ENCODE data around the gene GPD1.
"Not testable (repeated sequence)": the region's sequence is repeated elsewhere in the genome, so short reads cannot be mapped to it uniquely, and the experiment has no call there.

Gene GPD1

GRCh38 chr12:50120521-50120920 is 16.7 kb downstream of the GPD1 start:
- Histone ChIP-seq H3K4me3 (ENCODE audit: low read length) (no peak overlapping the region), H3K4me1 (ENCODE audit: control insufficient read depth, insufficient read depth, low read length) (no peaks in the 10 kb centered on the region), H3K36me3 (ENCODE audit: control insufficient read depth, insufficient read depth, low read length) (peaks cover 17% of the 10 kb centered on the region), H3K27me3 (ENCODE audit: control insufficient read depth, insufficient read depth, low read length) (no peaks in the 10 kb centered on the region), H3K9ac (ENCODE audit: low read length) (no peak overlapping the region), H3K9me3 (ENCODE audit: control insufficient read depth, low read length) (no peaks in the 10 kb centered on the region)

DNA sequence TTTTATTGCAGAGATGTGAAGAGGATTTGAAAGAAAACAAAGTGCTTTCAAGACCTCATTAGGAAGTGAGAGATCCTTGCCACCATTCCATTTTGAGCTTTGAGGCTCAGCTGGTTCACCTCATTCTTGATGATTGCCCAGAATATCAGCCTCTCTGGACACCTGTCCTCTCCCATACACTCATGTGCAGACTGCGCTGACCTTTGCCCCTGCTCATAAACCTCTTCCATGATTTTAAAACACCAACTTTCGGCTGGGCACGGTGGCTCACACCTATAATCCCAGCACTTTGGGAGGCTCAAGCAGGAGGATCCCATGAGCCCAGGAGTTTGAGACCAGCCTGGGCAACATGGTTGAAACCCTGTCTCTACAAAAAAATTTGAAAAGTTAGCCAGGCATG is 17.1 kb downstream of the GPD1 start:
- Histone ChIP-seq H3K27me3 (ENCODE audit: control insufficient read depth, insufficient read depth, low read length) (no peaks in the 10 kb centered on the region), H3K36me3 (ENCODE audit: control insufficient read depth, insufficient read depth, low read length) (peaks cover 17% of the 10 kb centered on the region), H3K4me3 (ENCODE audit: low read length) (no peak overlapping the region), H3K4me1 (ENCODE audit: control insufficient read depth, insufficient read depth, low read length) (no peaks in the 10 kb centered on the region), H3K9me3 (ENCODE audit: control insufficient read depth, low read length) (no peaks in the 10 kb centered on the region), H3K9ac (ENCODE audit: low read length) (no peak overlapping the region)

DNA sequence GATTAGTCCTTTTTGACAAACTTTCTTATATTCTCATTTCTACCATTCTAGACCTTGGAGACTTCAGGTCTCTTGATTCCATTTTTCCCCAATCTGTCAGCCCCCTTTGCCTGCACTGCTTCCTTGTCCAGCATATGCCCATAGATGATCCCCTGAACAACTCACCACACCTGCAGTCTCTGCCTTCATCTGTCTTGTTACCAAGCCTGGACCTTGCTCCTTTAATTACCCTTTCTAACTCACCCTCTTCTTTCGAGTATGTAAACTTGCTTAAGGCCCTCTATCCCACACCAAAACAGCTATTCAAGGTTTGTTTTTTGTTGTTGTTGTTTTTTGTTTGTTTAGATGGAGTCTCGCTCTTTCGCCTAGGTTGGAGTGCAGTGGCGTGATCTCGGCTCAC is 17.8 kb downstream of the GPD1 start:
- Histone ChIP-seq H3K4me3 (ENCODE audit: low read length) (no peak overlapping the region), H3K9ac (ENCODE audit: low read length) (no peak overlapping the region), H3K27me3 (ENCODE audit: control insufficient read depth, insufficient read depth, low read length) (no peaks in the 10 kb centered on the region), H3K4me1 (ENCODE audit: control insufficient read depth, insufficient read depth, low read length) (no peaks in the 10 kb centered on the region), H3K9me3 (ENCODE audit: control insufficient read depth, low read length) (no peaks in the 10 kb centered on the region), H3K36me3 (ENCODE audit: control insufficient read depth, insufficient read depth, low read length) (peaks cover 17% of the 10 kb centered on the region)

- Histone ChIP-seq H3K4me3 (ENCODE audit: low read length) (no peak overlapping the region), H3K27me3 (ENCODE audit: control insufficient read depth, insufficient read depth, low read length) (no peaks in the 10 kb centered on the region), H3K9me3 (ENCODE audit: control insufficient read depth, low read length) (no peaks in the 10 kb centered on the region), H3K4me1 (ENCODE audit: control insufficient read depth, insufficient read depth, low read length) (no peaks in the 10 kb centered on the region), H3K36me3 (ENCODE audit: control insufficient read depth, insufficient read depth, low read length) (peaks cover 17% of the 10 kb centered on the region), H3K9ac (ENCODE audit: low read length) (no peak overlapping the region)
Observed at GRCh38 chr12:50123203-50123602, 19.4 kb downstream of the GPD1 start.

- Histone ChIP-seq H3K36me3 (ENCODE audit: control insufficient read depth, insufficient read depth, low read length) (peaks cover 9% of the 10 kb centered on the region), H3K4me3 (ENCODE audit: low read length) (no peak overlapping the region), H3K4me1 (ENCODE audit: control insufficient read depth, insufficient read depth, low read length) (no peaks in the 10 kb centered on the region), H3K27me3 (ENCODE audit: control insufficient read depth, insufficient read depth, low read length) (no peaks in the 10 kb centered on the region), H3K9ac (ENCODE audit: low read length) (no peak overlapping the region), H3K9me3 (ENCODE audit: control insufficient read depth, low read length) (no peaks in the 10 kb centered on the region)
Observed at GRCh38 chr12:50127546-50127945, 23.7 kb downstream of the GPD1 start.

DNA sequence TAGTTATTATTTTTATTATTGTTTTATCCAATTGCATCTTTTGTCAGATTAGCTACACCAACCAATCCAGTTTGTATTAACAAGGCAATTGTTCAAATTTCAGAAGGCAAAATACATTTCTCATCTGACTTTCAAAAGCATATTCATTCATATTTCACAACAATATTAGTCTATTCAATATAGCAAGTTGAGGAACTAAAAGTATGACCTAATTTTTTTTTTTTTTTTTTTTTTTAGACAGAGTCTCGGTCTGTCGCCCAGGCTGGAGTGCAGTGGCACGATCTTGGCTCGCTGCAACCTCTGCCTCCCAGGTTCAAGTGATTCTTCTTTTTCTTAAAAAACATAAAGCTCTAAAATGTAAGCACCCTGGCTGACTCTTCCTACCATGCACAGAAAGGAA is 25.5 kb downstream of the GPD1 start:
- H3K9me3 ChIP-seq (ENCODE audit: control insufficient read depth, low read length): no peaks in the 10 kb centered on the region
- H3K36me3 ChIP-seq (ENCODE audit: control insufficient read depth, insufficient read depth, low read length): peaks cover 3% of the 10 kb centered on the region
- no peaks in the 10 kb centered on the region for H3K27me3 ChIP-seq (ENCODE audit: control insufficient read depth, insufficient read depth, low read length)
- no peak overlapping the region for H3K4me3 ChIP-seq (ENCODE audit: low read length)
- no peak overlapping the region for H3K9ac ChIP-seq (ENCODE audit: low read length)
- H3K4me1 ChIP-seq (ENCODE audit: control insufficient read depth, insufficient read depth, low read length): no peaks in the 10 kb centered on the region

GRCh38 chr12:50132505-50133135 is 28.8 kb downstream of the GPD1 start:
- Histone ChIP-seq H3K4me3 (ENCODE audit: low read length) (no peak overlapping the region), H3K27me3 (ENCODE audit: control insufficient read depth, insufficient read depth, low read length) (no peaks in the 10 kb centered on the region), H3K9ac (ENCODE audit: low read length) (no peak overlapping the region), H3K36me3 (ENCODE audit: control insufficient read depth, insufficient read depth, low read length) (peaks cover 3% of the 10 kb centered on the region), H3K9me3 (ENCODE audit: control insufficient read depth, low read length) (no peaks in the 10 kb centered on the region), H3K4me1 (ENCODE audit: control insufficient read depth, insufficient read depth, low read length) (no peaks in the 10 kb centered on the region)

DNA sequence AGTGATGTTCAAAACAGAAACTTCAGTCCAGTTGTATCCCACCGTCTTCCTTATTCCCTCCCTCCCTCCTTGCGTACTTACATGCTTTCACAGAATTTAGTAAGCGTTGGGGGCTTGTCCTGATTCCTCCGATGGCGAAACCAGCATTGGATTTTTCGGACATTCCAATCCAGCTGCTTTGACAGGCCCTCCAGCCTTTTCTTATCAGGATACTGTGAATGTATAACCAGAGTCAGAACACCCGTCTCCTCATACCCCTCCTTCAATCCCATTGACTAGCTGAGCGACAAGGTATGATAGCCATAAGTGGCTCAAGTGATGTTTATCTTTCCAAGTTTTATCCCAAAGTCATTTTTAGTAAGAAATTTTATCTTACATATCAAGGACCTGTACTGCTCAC is 39.2 kb downstream of the GPD1 start:
- no peaks in the 10 kb centered on the region for H3K4me1 ChIP-seq (ENCODE audit: control insufficient read depth, insufficient read depth, low read length)
- no peaks in the 10 kb centered on the region for H3K36me3 ChIP-seq (ENCODE audit: control insufficient read depth, insufficient read depth, low read length)
- H3K4me3 ChIP-seq (ENCODE audit: low read length): no peak overlapping the region
- no peaks in the 10 kb centered on the region for H3K27me3 ChIP-seq (ENCODE audit: control insufficient read depth, insufficient read depth, low read length)
- H3K9me3 ChIP-seq (ENCODE audit: control insufficient read depth, low read length): no peaks in the 10 kb centered on the region
- no peak overlapping the region for H3K9ac ChIP-seq (ENCODE audit: low read length)

DNA sequence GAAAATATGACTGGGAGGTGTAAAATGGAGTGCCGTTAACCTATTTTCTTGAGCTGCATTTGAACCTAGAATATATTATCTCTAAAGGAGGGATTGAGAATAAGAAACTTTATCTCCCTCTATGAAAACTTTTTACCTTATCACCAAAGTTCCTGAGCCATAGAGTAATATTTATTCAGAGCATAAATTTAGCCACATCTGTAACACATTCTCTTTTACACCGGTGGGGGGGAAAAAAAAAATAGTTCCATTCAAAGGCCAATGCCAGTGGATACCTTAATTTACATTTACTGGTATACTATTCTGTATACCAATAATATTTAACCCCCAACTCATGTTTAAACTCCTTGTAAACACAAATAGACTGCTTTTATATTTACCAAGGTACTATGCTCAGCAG is 41.6 kb downstream of the GPD1 start:
- no peaks in the 10 kb centered on the region for H3K4me1 ChIP-seq (ENCODE audit: control insufficient read depth, insufficient read depth, low read length)
- no peaks in the 10 kb centered on the region for H3K9me3 ChIP-seq (ENCODE audit: control insufficient read depth, low read length)
- no peaks in the 10 kb centered on the region for H3K36me3 ChIP-seq (ENCODE audit: control insufficient read depth, insufficient read depth, low read length)
- H3K27me3 ChIP-seq (ENCODE audit: control insufficient read depth, insufficient read depth, low read length): no peaks in the 10 kb centered on the region
- H3K9ac ChIP-seq (ENCODE audit: low read length): no peak overlapping the region
- no peak overlapping the region for H3K4me3 ChIP-seq (ENCODE audit: low read length)

GRCh38 chr12:50147281-50147680 is 43.5 kb downstream of the GPD1 start:
- Histone ChIP-seq H3K27me3 (ENCODE audit: control insufficient read depth, insufficient read depth, low read length) (no peaks in the 10 kb centered on the region), H3K4me3 (ENCODE audit: low read length) (no peak overlapping the region), H3K4me1 (ENCODE audit: control insufficient read depth, insufficient read depth, low read length) (no peaks in the 10 kb centered on the region), H3K36me3 (ENCODE audit: control insufficient read depth, insufficient read depth, low read length) (no peaks in the 10 kb centered on the region), H3K9me3 (ENCODE audit: control insufficient read depth, low read length) (no peaks in the 10 kb centered on the region), H3K9ac (ENCODE audit: low read length) (no peak overlapping the region)

- H3K36me3 ChIP-seq (ENCODE audit: control insufficient read depth, insufficient read depth, low read length); H3K9me3 ChIP-seq (ENCODE audit: control insufficient read depth, low read length); H3K9ac ChIP-seq (ENCODE audit: low read length); H3K4me3 ChIP-seq (ENCODE audit: low read length); H3K27me3 ChIP-seq (ENCODE audit: control insufficient read depth, insufficient read depth, low read length); H3K4me1 ChIP-seq (ENCODE audit: control insufficient read depth, insufficient read depth, low read length): not testable (repeated sequence)
Observed at GRCh38 chr12:50148011-50148410, 44.2 kb downstream of the GPD1 start.

DNA sequence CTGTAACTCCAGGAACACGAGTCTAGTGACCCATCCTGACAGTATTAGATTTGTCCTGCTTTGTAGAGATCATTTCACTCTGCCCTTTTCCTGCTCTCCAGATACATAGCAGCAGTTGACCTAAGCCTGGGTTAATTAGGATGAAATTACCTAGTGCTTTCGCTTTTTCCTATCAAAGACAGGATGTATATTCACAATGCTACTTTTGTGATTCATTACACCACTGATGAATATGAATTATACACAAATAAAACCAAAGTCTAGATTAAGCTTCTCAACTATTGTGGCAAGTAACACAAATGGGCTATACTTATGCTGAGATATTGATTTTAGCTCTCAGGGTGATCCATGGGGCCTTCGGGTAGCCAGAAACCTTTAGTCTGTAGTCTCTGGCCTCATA is 45.5 kb downstream of the GPD1 start:
- H3K9me3 ChIP-seq (ENCODE audit: control insufficient read depth, low read length): no peaks in the 10 kb centered on the region
- H3K27me3 ChIP-seq (ENCODE audit: control insufficient read depth, insufficient read depth, low read length): no peaks in the 10 kb centered on the region
- no peaks in the 10 kb centered on the region for H3K36me3 ChIP-seq (ENCODE audit: control insufficient read depth, insufficient read depth, low read length)
- H3K4me1 ChIP-seq (ENCODE audit: control insufficient read depth, insufficient read depth, low read length): no peaks in the 10 kb centered on the region
- H3K4me3 ChIP-seq (ENCODE audit: low read length): no peak overlapping the region
- H3K9ac ChIP-seq (ENCODE audit: low read length): no peak overlapping the region

- Histone ChIP-seq H3K9ac (ENCODE audit: low read length) (no peak overlapping the region), H3K9me3 (ENCODE audit: control insufficient read depth, low read length) (no peaks in the 10 kb centered on the region), H3K4me3 (ENCODE audit: low read length) (no peak overlapping the region), H3K4me1 (ENCODE audit: control insufficient read depth, insufficient read depth, low read length) (no peaks in the 10 kb centered on the region), H3K27me3 (ENCODE audit: control insufficient read depth, insufficient read depth, low read length) (no peaks in the 10 kb centered on the region), H3K36me3 (ENCODE audit: control insufficient read depth, insufficient read depth, low read length) (no peaks in the 10 kb centered on the region)
Observed at GRCh38 chr12:50151047-50151687, 47.4 kb downstream of the GPD1 start.
